HG02588 (cell line): ENCODE measurements around the gene CRIP1.

ENCODE experiments used
- ATAC-seq: cut with Tn5 transposase; IDR thresholded peaks from one replicate; pipeline ENCODE4 v1.9.1; 2021; ENCODE audit warnings: mild to moderate bottlenecking, moderate library complexity; ENCODE audit not compliant: unreplicated experiment

Gene CRIP1

GRCh38 chr14:105486163-105486973 lies at the start of gene CRIP1:
Gene CRIP1, plus strand, starts transcription at chr14:105486886. Its CDS starts 374 bp downstream, at chr14:105487260.
- no peak for ATAC-seq

GRCh38 chr14:105436891-105437722 lies 49.6 kb upstream of the CRIP1 start:
- ATAC-seq = no peak

DNA sequence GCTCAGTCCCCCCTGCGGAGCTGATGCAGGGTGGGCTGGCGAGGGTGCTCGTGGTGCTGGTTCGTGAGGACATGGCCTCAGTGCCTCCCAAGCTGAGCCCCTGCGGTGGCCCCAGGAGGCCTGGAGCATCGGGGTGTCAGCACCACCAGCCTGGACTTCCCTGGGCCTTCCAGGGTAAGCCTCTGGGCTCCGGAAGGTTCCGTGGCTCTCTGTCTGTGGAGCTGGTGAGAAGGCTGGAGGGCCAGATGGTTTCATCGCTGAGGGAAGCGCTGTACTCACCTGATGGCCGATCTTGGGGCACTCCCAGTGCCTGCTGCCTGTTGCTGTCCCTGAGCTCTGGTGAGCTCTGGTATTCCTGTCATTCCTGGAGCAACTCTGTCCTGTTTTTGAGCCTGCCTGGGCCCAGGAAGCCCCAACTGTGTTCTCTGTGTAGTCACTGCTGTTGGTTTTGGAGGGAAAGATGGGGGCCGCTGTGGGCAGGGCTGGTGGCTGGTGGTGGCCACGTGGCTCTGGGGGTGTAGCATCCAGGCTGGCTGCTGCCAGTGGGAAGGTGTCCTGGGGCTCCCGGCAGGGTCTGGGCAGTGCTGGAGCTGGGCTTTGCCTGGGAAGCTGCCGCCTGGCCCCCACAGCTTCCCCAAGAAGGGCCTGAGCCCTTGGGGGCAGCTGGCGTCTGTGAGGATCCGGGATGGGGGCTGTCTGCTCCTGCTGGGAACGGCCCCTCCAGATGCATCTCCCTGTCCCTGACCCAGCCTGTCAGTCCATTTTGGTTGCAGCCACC lies 48.8 kb upstream of the CRIP1 start:
- ATAC-seq = no peak

DNA sequence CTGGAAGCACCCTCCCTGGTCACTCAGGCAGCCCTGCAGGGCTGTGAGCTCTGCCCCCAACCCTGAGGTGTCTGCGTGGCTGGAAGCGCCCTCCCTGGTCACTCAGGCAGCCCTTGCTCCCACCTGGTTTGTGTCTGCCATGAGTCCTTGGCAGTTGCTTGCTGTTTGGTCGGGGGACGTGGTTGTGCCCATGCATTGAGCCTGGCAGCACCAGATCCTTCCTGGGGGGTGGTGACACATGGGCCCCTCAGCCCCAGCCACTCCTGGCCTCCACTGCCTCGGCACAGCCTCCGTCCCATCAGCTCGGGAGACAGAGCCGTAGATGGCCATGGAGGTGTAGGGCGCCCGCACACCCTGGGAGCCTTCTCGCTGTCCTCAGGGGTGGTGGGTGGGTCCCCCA lies 47.5 kb upstream of the CRIP1 start:
- ATAC-seq = no peak

GRCh38 chr14:105439710-105440553 lies 46.8 kb upstream of the CRIP1 start:
- ATAC-seq = no peak

DNA sequence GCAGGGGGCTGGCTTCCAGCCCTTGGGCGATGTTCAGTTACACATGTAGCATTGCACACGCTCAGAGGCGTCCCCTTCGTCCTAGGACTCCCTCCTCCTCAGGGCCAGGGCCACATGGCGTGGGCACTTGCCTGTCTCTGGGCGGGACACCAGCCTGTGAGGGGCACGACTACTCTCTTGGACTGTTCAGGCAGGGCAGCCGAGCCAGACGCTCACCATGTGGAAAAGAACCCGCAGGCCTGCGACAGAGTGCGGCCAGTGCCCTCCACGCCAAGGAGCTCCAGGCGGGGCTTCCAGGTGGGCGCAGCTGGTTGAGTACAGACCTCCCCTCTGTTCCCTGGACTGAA lies 46.2 kb upstream of the CRIP1 start:
- no peak for ATAC-seq

DNA sequence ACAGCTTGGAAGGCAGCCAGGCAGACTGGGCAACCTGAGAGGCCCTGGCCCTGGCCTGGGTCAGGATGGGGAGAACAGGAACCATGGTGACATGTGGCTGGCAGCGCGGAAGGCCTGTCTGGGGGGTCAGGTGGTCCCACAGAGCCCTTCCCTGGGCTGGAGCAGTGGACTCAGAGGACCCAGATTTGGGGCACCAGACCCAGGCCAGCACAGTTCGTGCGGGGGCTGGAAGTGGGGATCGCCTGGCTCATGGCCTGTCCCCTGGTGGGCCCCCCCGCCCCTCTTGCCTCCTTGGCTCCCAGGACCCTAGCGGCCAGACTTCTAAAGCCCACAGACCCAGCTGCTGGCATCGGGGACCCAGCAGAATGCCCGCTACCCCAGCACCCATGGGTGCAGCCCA lies 45.7 kb upstream of the CRIP1 start:
- ATAC-seq = no peak

DNA sequence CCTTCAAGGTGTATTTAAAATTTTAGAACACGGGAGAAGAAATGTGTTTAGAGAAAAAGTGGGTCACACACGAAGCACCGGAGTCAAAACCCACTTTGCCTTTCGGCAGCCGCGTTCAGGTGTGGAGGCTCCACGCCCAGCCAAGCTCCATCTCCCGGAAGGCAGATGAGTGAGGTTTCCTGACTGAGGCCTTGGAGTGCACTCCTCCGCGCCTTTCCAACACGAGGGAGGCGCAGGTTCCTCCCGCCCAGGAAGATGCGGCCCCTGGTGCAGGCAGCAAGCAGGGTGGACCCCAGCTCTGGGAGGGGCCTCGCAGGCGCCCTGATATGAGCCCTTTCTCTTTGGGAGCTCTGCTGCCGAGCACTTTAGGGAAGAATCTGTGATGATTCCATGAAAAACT lies 44.6 kb upstream of the CRIP1 start:
- ATAC-seq = no peak

DNA sequence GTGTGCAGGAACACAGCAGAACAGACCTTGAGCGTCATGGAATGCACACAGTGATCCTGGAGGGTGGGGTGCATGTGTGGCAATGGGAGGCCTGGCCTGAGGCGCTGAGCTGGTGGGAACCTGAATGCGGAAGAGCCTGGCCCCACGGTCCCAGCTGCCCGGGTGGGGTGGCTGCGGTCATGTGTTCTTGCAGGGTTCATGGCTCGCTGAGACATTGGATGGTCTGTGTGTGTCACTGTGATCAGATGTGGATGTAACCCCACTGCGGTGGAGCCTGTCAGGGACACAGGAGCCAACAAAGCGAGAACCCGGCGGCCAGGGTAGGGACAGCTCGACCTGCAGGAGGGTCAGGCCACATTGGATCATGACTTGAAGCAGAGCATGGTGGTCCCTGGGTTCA lies 43.9 kb upstream of the CRIP1 start:
- ATAC-seq = no peak

DNA sequence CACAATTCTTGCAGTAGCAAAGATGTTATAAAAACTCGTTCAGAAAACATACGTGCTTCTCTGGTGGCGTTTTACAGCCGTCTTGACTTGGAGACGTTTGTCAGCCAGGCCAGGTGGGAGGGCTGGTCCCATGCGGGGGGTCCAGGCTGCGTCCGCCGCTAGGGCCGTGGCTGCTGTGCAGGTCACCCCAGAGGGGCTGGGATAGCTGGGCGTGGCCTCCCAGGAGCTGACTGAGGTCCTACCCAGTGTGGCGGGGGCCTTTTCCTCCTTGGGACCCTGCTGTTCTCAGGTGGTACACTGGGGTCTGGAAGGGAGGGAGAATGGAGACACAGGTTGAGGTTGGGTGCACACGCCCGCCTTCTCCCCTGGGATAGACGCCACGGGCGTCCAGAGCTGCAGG lies 41.8 kb upstream of the CRIP1 start:
- no peak for ATAC-seq

GRCh38 chr14:105445290-105445689 lies 41.4 kb upstream of the CRIP1 start:
- ATAC-seq = no peak

DNA sequence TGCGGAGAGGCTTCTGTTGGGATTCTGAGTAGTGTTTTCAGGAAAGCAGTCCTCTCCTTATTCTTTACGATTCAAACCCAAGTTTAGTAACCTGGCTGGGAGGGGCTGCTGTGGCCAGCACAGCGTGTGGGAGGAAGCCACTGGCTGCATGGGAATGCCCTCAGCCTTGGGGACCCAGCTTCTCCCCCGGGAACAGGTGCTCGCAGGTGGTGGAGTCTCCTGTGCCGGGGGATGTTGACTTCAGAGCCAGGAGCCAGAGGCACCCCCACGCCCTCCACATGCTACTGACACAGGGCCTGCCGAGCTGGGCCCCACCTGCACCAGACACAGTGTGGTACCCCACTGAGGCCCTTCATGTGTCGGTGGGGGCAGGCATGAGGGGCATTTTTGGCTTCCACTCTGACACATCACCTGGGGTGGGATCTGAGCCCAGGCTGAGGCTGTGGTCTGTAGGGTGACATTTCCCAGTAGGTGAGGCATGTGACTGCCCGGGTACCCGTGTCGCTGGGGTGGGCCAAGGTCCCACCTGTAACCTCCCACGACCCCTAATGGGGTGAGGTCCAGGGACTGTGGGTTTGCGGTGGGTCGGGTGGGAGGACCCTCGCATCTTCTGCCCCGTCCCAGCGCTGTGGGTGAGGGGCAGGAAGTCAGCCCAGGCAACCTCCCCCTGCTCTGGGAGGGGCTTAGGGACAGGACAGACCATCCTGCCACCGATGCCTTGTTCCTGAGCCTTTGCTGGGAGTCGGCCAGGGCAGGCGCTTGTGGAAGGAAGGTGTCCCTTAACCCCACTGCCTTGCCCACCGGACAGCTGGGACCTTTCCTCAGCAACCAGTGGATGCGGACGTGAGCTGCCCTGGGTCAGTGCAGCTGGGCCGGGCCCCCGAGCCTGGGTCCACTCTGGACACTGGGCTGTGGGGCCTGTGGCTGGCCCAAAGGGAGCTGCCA lies 40.5 kb upstream of the CRIP1 start:
- no peak for ATAC-seq

DNA sequence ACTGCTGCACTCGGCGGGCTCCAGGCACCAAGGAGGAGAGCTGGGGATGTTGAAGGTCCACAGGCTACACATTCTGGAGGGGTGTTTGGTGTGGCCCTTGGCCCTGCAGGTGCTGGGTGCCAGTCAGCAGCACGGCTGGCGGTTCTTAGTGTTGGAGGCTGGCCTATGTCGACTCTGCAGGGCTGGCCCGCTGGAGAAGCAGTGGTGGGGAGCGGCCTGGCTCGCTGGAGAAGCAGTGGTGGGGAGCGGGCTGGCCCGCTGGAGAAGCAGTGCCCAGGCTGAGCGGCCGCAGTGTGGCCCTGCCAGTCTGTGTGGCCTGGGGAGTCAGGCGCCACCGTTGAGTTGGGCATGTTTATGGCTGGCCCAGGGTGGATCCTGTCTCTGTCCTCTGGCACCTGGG lies 39.7 kb upstream of the CRIP1 start:
- ATAC-seq = no peak

DNA sequence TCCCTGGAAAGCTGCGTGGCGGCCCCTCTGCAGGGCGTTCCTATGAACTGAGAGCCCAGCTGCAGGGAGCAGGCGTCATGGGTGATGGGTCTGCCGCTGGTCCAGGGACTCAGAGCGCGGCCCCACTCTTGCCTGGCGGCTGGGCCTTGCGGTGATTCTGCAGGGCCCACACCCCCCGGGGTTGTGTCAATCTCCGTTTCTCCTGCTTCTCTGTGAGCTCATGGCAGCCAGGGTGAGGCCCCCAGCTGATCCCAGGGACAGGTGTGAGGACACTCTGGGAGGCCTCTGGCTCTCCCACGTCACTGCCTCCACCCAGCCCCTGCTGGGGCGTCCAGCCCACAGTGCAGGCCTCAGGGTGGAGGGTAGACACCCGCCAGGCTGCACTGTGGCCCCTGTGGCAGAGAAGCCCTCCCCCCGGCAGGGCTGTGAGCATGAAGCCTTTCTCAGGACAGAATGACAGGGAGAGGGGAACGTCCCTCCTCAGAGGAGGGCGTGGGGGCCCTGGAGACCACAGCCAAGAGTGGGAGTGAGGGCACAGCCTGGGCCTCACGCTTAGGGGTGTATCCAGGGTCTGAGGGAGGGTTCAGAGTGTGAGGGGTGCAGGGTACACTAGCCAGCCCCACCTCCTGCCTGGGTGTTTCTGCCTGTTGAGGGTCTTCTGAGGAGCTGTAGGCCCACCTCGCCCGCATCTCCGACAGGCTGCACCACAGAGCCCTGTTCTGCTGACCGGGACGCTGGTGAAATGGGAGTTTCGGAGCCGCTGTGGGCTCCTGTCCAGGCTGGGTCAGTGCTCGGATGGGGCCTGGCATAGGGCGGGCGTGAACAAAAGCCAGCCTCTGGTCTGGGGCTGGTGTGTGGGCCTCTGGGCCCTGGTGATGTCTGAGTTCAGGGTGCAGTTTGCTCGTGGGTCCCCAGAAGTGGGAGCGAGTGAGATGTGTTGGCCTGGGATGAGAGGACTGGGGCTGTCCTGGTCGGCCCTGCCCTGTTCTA lies 38.7 kb upstream of the CRIP1 start:
- ATAC-seq = no peak

DNA sequence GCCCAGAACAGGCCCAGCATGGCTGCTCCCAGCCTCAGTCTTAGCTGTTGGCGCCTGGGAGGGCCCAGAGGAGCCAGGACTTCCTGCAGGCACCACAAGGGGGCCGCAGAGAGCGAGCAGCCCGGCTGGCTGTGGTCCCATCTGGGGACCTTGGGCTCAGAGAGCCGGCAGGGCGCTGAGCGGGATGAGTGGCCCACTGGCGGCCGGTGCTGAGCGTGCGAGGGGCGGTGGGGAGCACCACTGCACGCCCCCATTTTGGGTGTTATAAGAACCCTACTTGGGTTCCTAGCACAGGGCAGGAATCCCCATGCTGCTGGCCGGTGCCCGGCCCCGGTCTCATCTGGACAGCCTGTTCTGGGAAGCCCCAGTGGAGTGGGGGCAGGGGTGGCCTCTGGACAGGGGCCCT lies 38.0 kb upstream of the CRIP1 start:
- no peak for ATAC-seq

GRCh38 chr14:105449276-105450122 lies 37.2 kb upstream of the CRIP1 start:
- no peak for ATAC-seq

DNA sequence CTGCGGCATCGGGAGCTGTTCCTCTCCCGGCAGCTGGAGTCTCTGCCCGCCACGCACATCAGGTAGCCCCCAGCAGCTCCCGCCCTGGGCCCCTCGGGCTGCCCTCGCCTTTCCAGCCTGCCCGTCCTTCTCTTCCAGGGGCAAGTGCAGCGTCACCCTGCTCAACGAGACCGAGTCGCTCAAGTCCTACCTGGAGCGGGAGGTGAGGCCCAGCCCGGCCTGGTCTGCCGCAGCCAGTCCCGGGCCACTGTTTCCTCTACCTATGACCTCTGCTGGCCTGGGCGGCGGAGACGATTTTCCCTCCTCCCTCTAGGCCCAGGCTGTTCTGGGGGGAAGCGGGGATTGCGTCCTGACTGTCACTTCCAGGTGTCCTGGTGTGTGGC lies 36.6 kb upstream of the CRIP1 start:
- no peak for ATAC-seq
